ENCODE measurements around the gene CLTC. TPM values are rescaled to one million over a fixed set of nuclear protein-coding genes. Genes with fewer than 3 reads are reported as not detected.
"Not testable (repeated sequence)": the region's sequence is repeated elsewhere in the genome, so short reads cannot be mapped to it uniquely, and the experiment has no call there.

The CLTC gene
- 210 TPM for total RNA-seq
- long read RNA-seq, full-length matches to known transcripts, result 157 of 246 reads
- long read RNA-seq, partial matches to known transcripts, result 65 of 246 reads
- long read RNA-seq, other reads (novel, unspliced or antisense), result 24 of 246 reads

- TF ChIP-seq CTCF (IDR thresholded peaks at IDR 0.05), result no peak
- Histone ChIP-seq H3K4me1 (peaks cover 41% of the 10 kb centered on the region), H3K27ac (peak within 1 kb of the TSS; percentile 96), H3K27me3 (no peaks in the 10 kb centered on the region), H3K4me3 (peak within 1 kb of the TSS; percentile 86), H3K9me3 (no peaks in the 10 kb centered on the region), H3K36me3 (no peaks in the 10 kb centered on the region)
- intact Hi-C loops (cut with DNase I), result no loop called here
- ATAC-seq, result peak; percentile 95
- peak; percentile 96 for DNase-seq
Observed at GRCh38 chr17:59619298-59620063, at the start of gene CLTC. Gene CLTC (plus strand): TSS chr17:59619895. CDS start chr17:59620132, 237 bp downstream.

- intact Hi-C loops (cut with DNase I), result no loop called here
Observed at GRCh38 chr17:59572301-59572924, 47.3 kb upstream of the CLTC start.

GRCh38 chr17:59584168-59584567, 35.5 kb upstream of the CLTC start:
- not testable (repeated sequence) for ATAC-seq

More at GRCh38 chr17:59572301-59572924, 47.3 kb upstream of the CLTC start:
- no peak for TF ChIP-seq CTCF (IDR thresholded peaks at IDR 0.05)
- ATAC-seq (peak; percentile 45), DNase-seq (no peak)
- H3K27ac ChIP-seq, result no peak overlapping the region
- H3K4me1 ChIP-seq, result no peaks in the 10 kb centered on the region
- H3K4me3 ChIP-seq, result no peak overlapping the region
- H3K9me3 ChIP-seq, result no peaks in the 10 kb centered on the region
- H3K36me3 ChIP-seq, result peaks cover 25% of the 10 kb centered on the region
- H3K27me3 ChIP-seq, result no peaks in the 10 kb centered on the region

GRCh38 chr17:59600169-59600568, 19.5 kb upstream of the CLTC start:
- peaks cover 47% of the 10 kb centered on the region for H3K36me3 ChIP-seq
- ATAC-seq (no peak), DNase-seq (no peak)
- no peaks in the 10 kb centered on the region for H3K4me1 ChIP-seq
- H3K27me3 ChIP-seq, result no peaks in the 10 kb centered on the region
- H3K9me3 ChIP-seq, result no peaks in the 10 kb centered on the region
- H3K4me3 ChIP-seq, result no peak overlapping the region
- no peak for TF ChIP-seq CTCF (IDR thresholded peaks at IDR 0.05)
- H3K27ac ChIP-seq, result no peak overlapping the region
- intact Hi-C loops (cut with DNase I), result no loop called here

More at GRCh38 chr17:59584168-59584567, 35.5 kb upstream of the CLTC start:
- intact Hi-C loops (cut with DNase I); H3K4me1 ChIP-seq; H3K27ac ChIP-seq; H3K4me3 ChIP-seq; H3K9me3 ChIP-seq; H3K36me3 ChIP-seq; H3K27me3 ChIP-seq; DNase-seq: not testable (repeated sequence)

GRCh38 chr17:59601130-59601529, 18.6 kb upstream of the CLTC start:
- intact Hi-C loops (cut with DNase I), result no loop called here
- no peak for TF ChIP-seq CTCF (IDR thresholded peaks at IDR 0.05)
- Histone ChIP-seq H3K4me1 (no peaks in the 10 kb centered on the region), H3K9me3 (no peaks in the 10 kb centered on the region), H3K36me3 (peaks cover 56% of the 10 kb centered on the region), H3K4me3 (no peak overlapping the region), H3K27ac (no peak overlapping the region), H3K27me3 (no peaks in the 10 kb centered on the region)
- ATAC-seq, result no peak
- no peak for DNase-seq

- Histone ChIP-seq H3K27ac (no peak overlapping the region), H3K4me3 (no peak overlapping the region), H3K36me3 (peaks cover 76% of the 10 kb centered on the region), H3K9me3 (no peaks in the 10 kb centered on the region), H3K4me1 (no peaks in the 10 kb centered on the region), H3K27me3 (no peaks in the 10 kb centered on the region)
- DNase-seq, result no peak
- intact Hi-C loops (cut with DNase I), result no loop called here
- TF ChIP-seq CTCF (IDR thresholded peaks at IDR 0.05), result no peak
- ATAC-seq, result no peak
Observed at GRCh38 chr17:59607061-59607460, 12.6 kb upstream of the CLTC start.

All from upper lobe of right lung (tissue), 1 donor.